DND-41 (cell line): ENCODE results near the gene ATXN1.

ENCODE experiments used
- ATAC-seq: fragments of 200-7000 bp; cut with Tn5 transposase; 3 replicates; pipeline ENCODE4 v1.9.1; 2021; ENCODE audit warnings: low read depth; ENCODE audit not compliant: insufficient read depth
- DNase-seq: peaks from one replicate; pipeline ENCODE4 v3.0.0-alpha.2; 2020
- H2AFZ ChIP-seq: 2 replicates; pipeline ENCODE4 v1.6.0; 2012; ENCODE audit warnings: low read depth, low read length
- H3K27ac ChIP-seq: 2 replicates; pipeline ENCODE4 v1.5.1; 2012; ENCODE audit warnings: low read length, inconsistent platforms
- H3K27me3 ChIP-seq: fragments of 200-600 bp; sonication (generic); 2 replicates; pipeline ENCODE4 v1.6.0; 2012; ENCODE audit warnings: low read length, mild to moderate bottlenecking, inconsistent platforms; ENCODE audit not compliant: insufficient read depth, poor library complexity
- H3K36me3 ChIP-seq: 2 replicates; pipeline ENCODE4 v1.5.1; 2012; ENCODE audit warnings: low read length, inconsistent platforms; ENCODE audit not compliant: insufficient read depth
- H3K4me1 ChIP-seq: 2 replicates; pipeline ENCODE4 v1.5.1; 2012; ENCODE audit warnings: mild to moderate bottlenecking, low read length; ENCODE audit not compliant: insufficient read depth
- H3K4me2 ChIP-seq: 2 replicates; pipeline ENCODE4 v1.6.0; 2012; ENCODE audit warnings: mild to moderate bottlenecking, moderate library complexity, low read length, inconsistent platforms; ENCODE audit not compliant: insufficient read depth
- H3K4me3 ChIP-seq, 2 experiments: fragments of 200-600 bp in 1 of 2; shearing (Covaris generic) in 1 of 2; 2 replicates each; pipeline ENCODE4 v1.5.1; 2012 to 2016; ENCODE audit warnings: inconsistent platforms in 2 of 2, low read length in 2 of 2, mild to moderate bottlenecking in 2 of 2, low read depth in 1 of 2, moderate library complexity in 1 of 2
- H3K79me2 ChIP-seq: 2 replicates; pipeline ENCODE4 v1.6.0; 2012; ENCODE audit warnings: low read length, inconsistent platforms; ENCODE audit not compliant: insufficient read depth
- H3K9ac ChIP-seq: 2 replicates; pipeline ENCODE4 v1.6.0; 2012; ENCODE audit warnings: low read depth, mild to moderate bottlenecking, inconsistent platforms, low read length, moderate library complexity
- H3K9me3 ChIP-seq: 2 replicates; pipeline ENCODE4 v1.5.1; 2012; ENCODE audit warnings: low read length, moderate library complexity, mild to moderate bottlenecking, inconsistent platforms; ENCODE audit not compliant: insufficient read depth, severe bottlenecking
- H4K20me1 ChIP-seq: 2 replicates; pipeline ENCODE4 v1.6.0; 2012; ENCODE audit warnings: low read length; ENCODE audit not compliant: insufficient read depth
- EZH2 ChIP-seq: IDR thresholded peaks from 3 replicates; pipeline ENCODE4 v1.6.1; 2012; ENCODE audit warnings: borderline replicate concordance, low read depth, mild to moderate bottlenecking, moderate library complexity, low read length, inconsistent platforms; ENCODE audit not compliant: severe bottlenecking
- TF ChIP-seq, protein P1 (sequence below): IDR thresholded peaks from 2 replicates; pipeline ENCODE4 v1.5.1; 2012; ENCODE audit warnings: borderline replicate concordance, low read length, moderate library complexity, mild to moderate bottlenecking; ENCODE audit not compliant: poor library complexity, severe bottlenecking; ENCODE audit errors: extremely low read depth

ATXN1 gene

DNA sequence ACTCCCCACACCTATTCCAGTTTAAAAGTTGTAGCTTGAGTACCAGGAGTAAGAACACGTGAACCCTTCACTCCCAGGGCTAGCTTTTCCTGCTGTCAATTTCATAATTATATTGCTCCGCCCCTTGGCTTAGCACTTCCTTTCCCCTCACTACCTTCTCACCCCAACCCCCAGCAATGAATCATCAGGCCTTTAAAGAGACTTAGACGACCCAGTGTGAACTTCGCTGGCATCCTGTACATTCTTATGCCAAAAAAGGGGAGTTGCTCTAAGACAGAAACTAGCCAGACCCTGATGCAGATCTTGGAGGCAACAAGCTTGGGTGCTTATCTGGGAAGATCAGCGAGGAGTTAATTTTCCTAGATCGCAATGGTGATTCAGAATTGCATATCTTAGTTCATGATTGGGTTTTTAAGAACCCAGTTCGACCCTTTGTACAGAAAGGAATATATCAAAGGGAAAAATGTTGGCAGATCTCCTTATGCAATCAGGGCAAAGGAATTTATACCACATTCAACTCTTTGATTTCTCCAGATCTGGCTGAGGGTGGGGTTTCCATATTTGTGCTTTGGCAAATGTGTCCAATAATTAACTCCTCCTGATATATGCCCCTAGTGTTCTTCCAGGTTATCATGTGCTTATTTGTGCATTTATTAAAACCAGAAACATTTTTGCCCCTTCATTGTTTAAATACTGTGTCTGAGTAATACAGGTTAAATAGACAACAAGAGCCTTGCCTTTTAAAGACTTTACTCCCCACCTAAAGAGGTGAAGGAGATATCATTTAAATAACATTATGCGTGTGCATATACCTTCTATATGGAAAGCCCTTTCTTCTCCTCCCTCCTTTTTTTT is 8.1 kb upstream of the ATXN1 start:
- peaks cover 24% of the 10 kb centered on the region for H3K4me1 ChIP-seq

DNA sequence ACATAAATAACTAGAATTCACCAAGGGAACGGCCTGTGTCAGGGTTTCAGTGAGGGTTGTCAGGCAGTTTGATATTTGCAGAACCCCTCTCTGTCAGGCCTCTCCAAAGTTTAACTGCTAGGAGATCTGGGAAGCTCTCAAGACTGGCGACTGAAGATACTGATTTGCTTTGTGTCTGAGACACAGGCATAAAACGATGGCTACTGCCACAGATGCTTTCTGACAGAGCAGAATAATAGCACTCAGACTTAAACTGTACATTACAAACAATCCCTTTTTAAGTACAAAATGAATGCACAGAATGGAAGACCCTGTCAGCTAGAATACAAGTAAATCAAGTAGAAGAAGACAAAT is 7.2 kb upstream of the ATXN1 start:
- no peak overlapping the region for H3K9ac ChIP-seq
- ATAC-seq (no peak), DNase-seq (no peak)
- no peak overlapping the region for H3K27ac ChIP-seq
- no peaks in the 10 kb centered on the region for H3K27me3 ChIP-seq
- H4K20me1 ChIP-seq: no peaks in the 10 kb centered on the region
- no peaks in the 10 kb centered on the region for H3K36me3 ChIP-seq
- H3K4me1 ChIP-seq: peaks cover 24% of the 10 kb centered on the region
- TF ChIP-seq, protein P1, sequence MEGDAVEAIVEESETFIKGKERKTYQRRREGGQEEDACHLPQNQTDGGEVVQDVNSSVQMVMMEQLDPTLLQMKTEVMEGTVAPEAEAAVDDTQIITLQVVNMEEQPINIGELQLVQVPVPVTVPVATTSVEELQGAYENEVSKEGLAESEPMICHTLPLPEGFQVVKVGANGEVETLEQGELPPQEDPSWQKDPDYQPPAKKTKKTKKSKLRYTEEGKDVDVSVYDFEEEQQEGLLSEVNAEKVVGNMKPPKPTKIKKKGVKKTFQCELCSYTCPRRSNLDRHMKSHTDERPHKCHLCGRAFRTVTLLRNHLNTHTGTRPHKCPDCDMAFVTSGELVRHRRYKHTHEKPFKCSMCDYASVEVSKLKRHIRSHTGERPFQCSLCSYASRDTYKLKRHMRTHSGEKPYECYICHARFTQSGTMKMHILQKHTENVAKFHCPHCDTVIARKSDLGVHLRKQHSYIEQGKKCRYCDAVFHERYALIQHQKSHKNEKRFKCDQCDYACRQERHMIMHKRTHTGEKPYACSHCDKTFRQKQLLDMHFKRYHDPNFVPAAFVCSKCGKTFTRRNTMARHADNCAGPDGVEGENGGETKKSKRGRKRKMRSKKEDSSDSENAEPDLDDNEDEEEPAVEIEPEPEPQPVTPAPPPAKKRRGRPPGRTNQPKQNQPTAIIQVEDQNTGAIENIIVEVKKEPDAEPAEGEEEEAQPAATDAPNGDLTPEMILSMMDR: no peak
- no peak for TF ChIP-seq EZH2
- no peaks in the 10 kb centered on the region for H3K79me2 ChIP-seq
- H2AFZ ChIP-seq: no peak overlapping the region
- H3K4me3 ChIP-seq: no peak overlapping the region
- H3K4me2 ChIP-seq: no peak overlapping the region
- H3K9me3 ChIP-seq: no peaks in the 10 kb centered on the region

More for the DNA sequence above, 8.1 kb upstream of the ATXN1 start:
- H3K4me2 ChIP-seq: peak overlapping the region; percentile 54; the same call in 1 of the 2 replicates
- no peaks in the 10 kb centered on the region for H3K36me3 ChIP-seq
- H4K20me1 ChIP-seq: no peaks in the 10 kb centered on the region
- peak overlapping the region; percentile 14; the same call in 1 of the 2 replicates for H2AFZ ChIP-seq
- no peak overlapping the region for H3K27ac ChIP-seq
- no peaks in the 10 kb centered on the region for H3K27me3 ChIP-seq
- H3K9me3 ChIP-seq: no peaks in the 10 kb centered on the region
- ATAC-seq (peak; percentile 95), DNase-seq (peak; percentile 67)
- TF ChIP-seq, protein P1: no peak
- no peak for TF ChIP-seq EZH2
- H3K79me2 ChIP-seq: no peaks in the 10 kb centered on the region
- no peak overlapping the region for H3K9ac ChIP-seq
- H3K4me3 ChIP-seq: peak overlapping the region in 1 of 2 experiments; percentile 2; a peak in 1 of 4 replicates

DNA sequence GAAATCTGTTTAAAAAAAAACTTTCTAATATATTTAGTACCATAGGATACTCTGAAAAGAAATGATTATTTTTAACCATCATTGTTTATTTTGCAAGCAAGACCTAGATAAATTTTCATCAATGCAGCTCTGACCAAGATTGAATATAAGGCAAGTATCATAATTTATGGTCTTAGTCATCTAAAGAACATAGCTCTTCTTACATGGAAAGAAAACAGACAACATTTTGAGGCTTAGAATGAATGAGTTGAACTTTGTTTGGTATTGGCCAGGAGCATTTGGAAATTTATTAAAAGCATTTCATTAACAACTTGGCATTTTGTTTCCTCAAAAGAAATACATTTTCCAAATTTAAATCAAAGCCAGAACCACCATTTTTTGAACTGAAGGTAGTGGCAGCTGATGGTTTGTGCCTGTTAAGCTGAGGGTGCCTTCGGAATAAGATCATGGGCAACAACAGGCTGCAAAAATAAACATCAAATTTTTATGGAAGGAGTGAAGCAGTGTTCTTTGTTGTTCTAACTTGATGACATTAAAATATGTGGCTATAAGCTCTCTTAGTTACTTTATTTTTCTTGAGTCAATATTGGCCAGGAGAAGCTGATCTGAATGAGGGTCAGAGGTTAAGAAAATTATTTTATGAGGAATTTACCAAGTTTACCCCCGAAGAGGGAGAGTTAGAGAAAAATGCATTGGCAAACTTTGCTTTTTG is 6.7 kb upstream of the ATXN1 start:
- DNase-seq (no peak), ATAC-seq (no peak)
- Histone ChIP-seq H3K27ac (no peak overlapping the region), H2AFZ (no peak overlapping the region), H4K20me1 (no peaks in the 10 kb centered on the region), H3K27me3 (peaks cover 1% of the 10 kb centered on the region), H3K4me2 (no peak overlapping the region), H3K36me3 (no peaks in the 10 kb centered on the region), H3K9ac (no peak overlapping the region), H3K4me3 (no peak overlapping the region), H3K9me3 (no peaks in the 10 kb centered on the region), H3K79me2 (no peaks in the 10 kb centered on the region), H3K4me1 (peaks cover 24% of the 10 kb centered on the region)
- TF ChIP-seq EZH2: no peak
- TF ChIP-seq, protein P1: no peak
